Smooth muscle cell (in vitro differentiated cells): ENCODE measurements around the gene ZNF616. TPM values are rescaled to one million over a fixed set of nuclear protein-coding genes. Genes with fewer than 3 reads are reported as not detected.

Experiments
- DNase-seq: peaks from one replicate; lab custom pipeline; 2025; ENCODE audit not compliant: unreplicated experiment; lab: John Stamatoyannopoulos, UW
- H2AFZ ChIP-seq: fragments of 200-600 bp; sonication (generic); 2 replicates; pipeline ENCODE4 v1.6.0; 2016; ENCODE audit warnings: antibody characterized with exemption, low read depth, mild to moderate bottlenecking
- H3F3A ChIP-seq: fragments of 200-600 bp; sonication (generic); 2 replicates; pipeline ENCODE4 v1.6.0; 2017; ENCODE audit warnings: antibody characterized with exemption, low read depth
- H3K27ac ChIP-seq: fragments of 200-600 bp; sonication (generic); 2 replicates; pipeline ENCODE4 v1.5.1; 2016; ENCODE audit warnings: low read depth, mild to moderate bottlenecking
- H3K27me3 ChIP-seq: fragments of 200-600 bp; sonication (generic); 2 replicates; pipeline ENCODE4 v1.6.1; 2016; ENCODE audit warnings: low read depth, mild to moderate bottlenecking
- H3K36me3 ChIP-seq: fragments of 200-600 bp; sonication (generic); 2 replicates; pipeline ENCODE4 v1.5.1; 2016; ENCODE audit warnings: low read depth
- H3K4me1 ChIP-seq: fragments of 200-600 bp; sonication (generic); 2 replicates; pipeline ENCODE4 v1.5.1; 2016; ENCODE audit warnings: low read depth
- H3K4me2 ChIP-seq: fragments of 200-600 bp; sonication (generic); 2 replicates; pipeline ENCODE4 v1.6.0; 2016; ENCODE audit warnings: mild to moderate bottlenecking
- H3K4me3 ChIP-seq: fragments of 200-600 bp; sonication (generic); 2 replicates; pipeline ENCODE4 v1.5.1; 2016; ENCODE audit warnings: mild to moderate bottlenecking
- H3K79me2 ChIP-seq: fragments of 200-600 bp; sonication (generic); 2 replicates; pipeline ENCODE4 v1.6.0; 2016; ENCODE audit warnings: low read depth, mild to moderate bottlenecking
- H3K9ac ChIP-seq: fragments of 200-600 bp; sonication (generic); 2 replicates; pipeline ENCODE4 v1.6.0; 2016; ENCODE audit warnings: low read depth
- H3K9me3 ChIP-seq: fragments of 200-600 bp; sonication (generic); replicated peaks from 2 replicates; pipeline ENCODE4 v1.5.1; 2016; ENCODE audit warnings: low read depth
- H4K20me1 ChIP-seq: fragments of 200-600 bp; sonication (generic); 2 replicates; pipeline ENCODE4 v1.6.0; 2016; ENCODE audit warnings: low read depth
- WGBS: methylation state at CpG from one replicate; pipeline ENCODE4 v1.1.7; 2016; ENCODE audit warnings: low lambda C conversion rate; 5-methylcytosine and 5-hydroxymethylcytosine counted together
- polyA plus RNA-seq: library from polyadenylated mRNA; unstranded; fragments of >200 nt; fragmentation: Nextera tagmentation; extraction: Ambion mirVana; gene quantifications from 2 replicates; pipeline ENCODE4 v1.2.1, GENCODE V29; 2016
- total RNA-seq: library from RNA; depleted of rRNA; stranded (reverse); fragments of >200 nt; gene quantifications from 2 replicates; pipeline ENCODE4 v1.2.3, GENCODE V29; 2014
- TF ChIP-seq, protein P1 (sequence below): fragments of 200-600 bp; sonication (generic); IDR thresholded peaks from 2 replicates; pipeline ENCODE4 v1.5.1; 2017; ENCODE audit warnings: borderline replicate concordance, mild to moderate bottlenecking, antibody characterized with exemption; ENCODE audit not compliant: insufficient read depth, poor library complexity, severe bottlenecking

Gene ZNF616
- total and polyA plus RNA-seq, 2 experiments from 2014 or later = 8.7 to 11.3 TPM

- no peaks in the 10 kb centered on the region for H4K20me1 ChIP-seq
- H3K36me3 ChIP-seq = peaks cover 18% of the 10 kb centered on the region
- H3K27ac ChIP-seq = peak overlapping the region; percentile 85
- H2AFZ ChIP-seq = peak overlapping the region; percentile 95
- peaks cover 7% of the 10 kb centered on the region for H3K9me3 ChIP-seq
- peak; percentile 4 for DNase-seq
- H3K4me3 ChIP-seq = peak overlapping the region; percentile 88
- H3K27me3 ChIP-seq = no peaks in the 10 kb centered on the region
- H3K4me2 ChIP-seq = peak overlapping the region; percentile 97
- 16% methylated on average over 14 of the region's 14 CpGs for WGBS
- peaks cover 11% of the 10 kb centered on the region for H3K4me1 ChIP-seq
- H3K79me2 ChIP-seq = peaks cover 51% of the 10 kb centered on the region
- TF ChIP-seq, protein P1, sequence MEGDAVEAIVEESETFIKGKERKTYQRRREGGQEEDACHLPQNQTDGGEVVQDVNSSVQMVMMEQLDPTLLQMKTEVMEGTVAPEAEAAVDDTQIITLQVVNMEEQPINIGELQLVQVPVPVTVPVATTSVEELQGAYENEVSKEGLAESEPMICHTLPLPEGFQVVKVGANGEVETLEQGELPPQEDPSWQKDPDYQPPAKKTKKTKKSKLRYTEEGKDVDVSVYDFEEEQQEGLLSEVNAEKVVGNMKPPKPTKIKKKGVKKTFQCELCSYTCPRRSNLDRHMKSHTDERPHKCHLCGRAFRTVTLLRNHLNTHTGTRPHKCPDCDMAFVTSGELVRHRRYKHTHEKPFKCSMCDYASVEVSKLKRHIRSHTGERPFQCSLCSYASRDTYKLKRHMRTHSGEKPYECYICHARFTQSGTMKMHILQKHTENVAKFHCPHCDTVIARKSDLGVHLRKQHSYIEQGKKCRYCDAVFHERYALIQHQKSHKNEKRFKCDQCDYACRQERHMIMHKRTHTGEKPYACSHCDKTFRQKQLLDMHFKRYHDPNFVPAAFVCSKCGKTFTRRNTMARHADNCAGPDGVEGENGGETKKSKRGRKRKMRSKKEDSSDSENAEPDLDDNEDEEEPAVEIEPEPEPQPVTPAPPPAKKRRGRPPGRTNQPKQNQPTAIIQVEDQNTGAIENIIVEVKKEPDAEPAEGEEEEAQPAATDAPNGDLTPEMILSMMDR = no peak
- peaks cover 4% of the 10 kb centered on the region for H3F3A ChIP-seq
- peak overlapping the region; percentile 87 for H3K9ac ChIP-seq
Observed at GRCh38 chr19:52138278-52138982, 1.3 kb downstream of the ZNF616 start.

DNA sequence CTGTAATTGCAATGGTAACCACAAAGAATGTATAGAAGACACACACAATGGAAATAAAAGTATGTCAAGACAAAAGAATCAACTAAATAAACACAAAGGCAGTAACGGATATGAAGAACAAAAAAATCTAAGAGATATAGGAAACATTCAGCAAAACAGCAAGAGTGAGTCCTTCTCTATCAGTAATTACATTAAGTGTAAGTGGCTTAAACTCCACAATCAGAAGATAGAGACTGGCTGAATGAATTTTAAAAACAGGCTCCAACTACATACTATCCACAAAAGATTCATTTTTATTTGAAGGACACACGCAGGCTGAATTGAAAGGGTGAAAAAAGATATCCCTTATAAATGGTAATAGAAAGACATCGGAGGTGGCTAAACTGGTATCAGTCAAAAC is 19.5 kb downstream of the ZNF616 start:
- WGBS = 95% methylated on average over 3 of the region's 3 CpGs
- no peaks in the 10 kb centered on the region for H3F3A ChIP-seq
- H3K9me3 ChIP-seq = peaks cover 97% of the 10 kb centered on the region
- no peak overlapping the region for H3K9ac ChIP-seq
- H3K79me2 ChIP-seq = peaks cover 6% of the 10 kb centered on the region
- H2AFZ ChIP-seq = no peak overlapping the region
- no peak for DNase-seq
- no peak overlapping the region for H3K4me3 ChIP-seq
- H3K4me2 ChIP-seq = no peak overlapping the region
- H3K36me3 ChIP-seq = peaks cover 100% of the 10 kb centered on the region
- H3K4me1 ChIP-seq = no peaks in the 10 kb centered on the region
- H3K27me3 ChIP-seq = no peaks in the 10 kb centered on the region
- no peaks in the 10 kb centered on the region for H4K20me1 ChIP-seq
- TF ChIP-seq, protein P1 = no peak
- H3K27ac ChIP-seq = no peak overlapping the region

DNA sequence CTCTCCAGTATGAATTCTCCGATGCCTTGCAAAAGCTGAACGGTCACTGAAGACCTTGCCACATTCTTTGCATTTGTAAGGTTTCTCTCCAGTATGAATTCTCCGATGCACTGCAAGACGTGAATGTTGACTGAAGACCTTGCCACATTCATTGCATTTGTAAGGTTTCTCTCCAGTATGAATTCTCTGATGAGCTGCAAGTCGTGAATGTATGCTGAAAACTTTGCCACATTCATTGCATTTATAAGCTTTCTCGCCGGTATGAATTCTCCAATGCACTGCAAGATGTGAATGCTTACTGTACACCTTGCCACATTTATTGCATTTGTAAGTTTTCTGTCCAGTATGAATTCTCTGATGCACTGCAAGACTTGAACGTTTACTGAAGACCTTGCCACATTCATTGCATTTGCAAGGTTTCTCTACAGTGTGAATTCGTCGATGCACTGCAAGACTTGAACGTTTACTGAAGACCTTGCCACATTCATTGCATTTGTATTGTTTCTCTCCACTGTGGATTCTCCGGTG is 24.1 kb downstream of the ZNF616 start:
- no peak for DNase-seq
- TF ChIP-seq, protein P1 = no peak
- no peak overlapping the region for H2AFZ ChIP-seq
- no peaks in the 10 kb centered on the region for H4K20me1 ChIP-seq
- peaks cover 87% of the 10 kb centered on the region for H3K9me3 ChIP-seq
- H3K27ac ChIP-seq = no peak overlapping the region
- no peaks in the 10 kb centered on the region for H3K79me2 ChIP-seq
- WGBS = 96% methylated on average over 12 of the region's 12 CpGs
- H3K9ac ChIP-seq = no peak overlapping the region
- H3K4me1 ChIP-seq = no peaks in the 10 kb centered on the region
- H3F3A ChIP-seq = no peaks in the 10 kb centered on the region
- H3K4me2 ChIP-seq = no peak overlapping the region
- no peaks in the 10 kb centered on the region for H3K27me3 ChIP-seq
- H3K4me3 ChIP-seq = peak overlapping the region; percentile 2
- H3K36me3 ChIP-seq = peaks cover 67% of the 10 kb centered on the region
